Measurements from ENCODE around the gene ING4. TPM values are rescaled to one million over a fixed set of nuclear protein-coding genes. Genes with fewer than 3 reads are reported as not detected.

The ING4 gene
- total and polyA plus RNA-seq, 4 donors: 13.9 to 18.1 (median 15.2) TPM

- no peaks in the 10 kb centered on the region for H3K36me3 ChIP-seq (ENCODE audit: control insufficient read depth in 4 of 4, insufficient read depth in 3 of 4, low read depth in 1 of 4, low read length in 3 of 4)
- H3K27me3 ChIP-seq (ENCODE audit: control insufficient read depth in 4 of 4, insufficient read depth in 4 of 4, low read length in 3 of 4): peaks cover 0 to 1% (median 0%) of the 10 kb centered on the region in 4 donors
- peaks cover 4 to 17% (median 14%) of the 10 kb centered on the region in 4 donors for H3K4me1 ChIP-seq (ENCODE audit: control insufficient read depth in 4 of 4, insufficient read depth in 4 of 4, low read length in 3 of 4)
- no peaks in the 10 kb centered on the region for H3K9me3 ChIP-seq (ENCODE audit: control insufficient read depth in 4 of 4, low read length in 3 of 4)
- H3K4me3 ChIP-seq (ENCODE audit: low read depth in 1 of 3, low read length in 3 of 3): no peak overlapping the region
- DNase-seq (ENCODE audit: low spot score): no peak
- no peak overlapping the region for H3K9ac ChIP-seq (ENCODE audit: low read depth in 1 of 2, low read length in 2 of 2)
- TF ChIP-seq FOXA1 (IDR thresholded peaks at IDR 0.05) (no peak), FOXA2 (IDR thresholded peaks at IDR 0.05) (no peak), HNF4A (conservative IDR thresholded peaks at IDR 0.05) (no peak), RXRA (IDR thresholded peaks at IDR 0.05) (no peak), RAD21 (IDR thresholded peaks at IDR 0.05) (no peak), CTCF (IDR thresholded peaks at IDR 0.05; ENCODE audit: low read depth, low read length, missing input control) (no peak), YY1 (IDR thresholded peaks at IDR 0.05) (no peak), SP1 (IDR thresholded peaks at IDR 0.05) (no peak), HNF4G (IDR thresholded peaks at IDR 0.05) (no peak), JUND (IDR thresholded peaks at IDR 0.05) (no peak), ATF3 (IDR thresholded peaks at IDR 0.05) (no peak), REST (IDR thresholded peaks at IDR 0.05) (no peak), NR2F2 (IDR thresholded peaks at IDR 0.05) (no peak), EGR1 (IDR thresholded peaks at IDR 0.05; ENCODE audit: low read depth in 2 of 2) (no peak), MAX (IDR thresholded peaks at IDR 0.05) (no peak), ZBTB33 (IDR thresholded peaks at IDR 0.05) (no peak)
- no peak overlapping the region for H3K27ac ChIP-seq (ENCODE audit: low read depth in 1 of 2, low read length in 2 of 2)
- 72% methylated on average over 2 of the region's 2 CpGs for WGBS
Observed at GRCh38 chr12:6692888-6693287, 30.0 kb upstream of the ING4 start.

- DNase-seq (ENCODE audit: low spot score): no peak
- no peaks in the 10 kb centered on the region for H3K9me3 ChIP-seq (ENCODE audit: control insufficient read depth in 4 of 4, low read length in 3 of 4)
- H3K4me3 ChIP-seq (ENCODE audit: low read depth in 1 of 3, low read length in 3 of 3): no peak overlapping the region
- H3K27me3 ChIP-seq (ENCODE audit: control insufficient read depth in 4 of 4, insufficient read depth in 4 of 4, low read length in 3 of 4): no peaks in the 10 kb centered on the region
- 92% methylated on average over 4 of the region's 4 CpGs for WGBS
- no peaks in the 10 kb centered on the region for H3K36me3 ChIP-seq (ENCODE audit: control insufficient read depth in 4 of 4, insufficient read depth in 3 of 4, low read depth in 1 of 4, low read length in 3 of 4)
- H3K4me1 ChIP-seq (ENCODE audit: control insufficient read depth in 4 of 4, insufficient read depth in 4 of 4, low read length in 3 of 4): peaks cover 4 to 27% (median 22%) of the 10 kb centered on the region in 4 donors
- H3K9ac ChIP-seq (ENCODE audit: low read depth in 1 of 2, low read length in 2 of 2): no peak overlapping the region
- H3K27ac ChIP-seq (ENCODE audit: low read depth in 1 of 2, low read length in 2 of 2): no peak overlapping the region
- TF ChIP-seq YY1 (IDR thresholded peaks at IDR 0.05) (no peak), EGR1 (IDR thresholded peaks at IDR 0.05; ENCODE audit: low read depth in 2 of 2) (no peak), ZBTB33 (IDR thresholded peaks at IDR 0.05) (no peak), JUND (IDR thresholded peaks at IDR 0.05) (no peak), RAD21 (IDR thresholded peaks at IDR 0.05) (no peak), HNF4A (conservative IDR thresholded peaks at IDR 0.05) (no peak), HNF4G (IDR thresholded peaks at IDR 0.05) (no peak)
Observed at GRCh38 chr12:6691473-6691872, 28.6 kb upstream of the ING4 start.

Measured in liver (tissue), 9 donors.